HCT116 (cell line): Measurements from ENCODE around the gene SH2D6.

Source experiments
- CTCF ChIP-seq, 3 experiments: fragments of 200-600 bp in 1 of 3; sonication (generic) in 1 of 3; IDR thresholded peaks in 2 of 3; conservative IDR thresholded peaks in 1 of 3; 2 replicates each; pipeline ENCODE4 v1.5.1; 2012 to 2017; ENCODE audit warnings: low read depth in 2 of 3, low read length in 2 of 3, antibody characterized with exemption in 1 of 3, borderline replicate concordance in 1 of 3, control low read depth in 1 of 3, mild to moderate bottlenecking in 1 of 3, mixed read lengths in 1 of 3, mixed run types in 1 of 3, moderate library complexity in 1 of 3; ENCODE audit not compliant: insufficient read depth in 1 of 3
- EZH2 ChIP-seq: fragments of 200-600 bp; sonication (generic); IDR thresholded peaks from 2 replicates; pipeline ENCODE4 v1.6.1; 2017; ENCODE audit warnings: antibody characterized with exemption, mixed run types
- POLR2A ChIP-seq: IDR thresholded peaks from 2 replicates; pipeline ENCODE4 v1.7.0; 2011; ENCODE audit warnings: borderline replicate concordance; ENCODE audit not compliant: insufficient read depth, insufficient read length; ENCODE audit errors: extremely low read depth
- POLR2AphosphoS5 ChIP-seq: IDR thresholded peaks from 2 replicates; pipeline ENCODE4 v1.6.1; 2011; ENCODE audit warnings: mild to moderate bottlenecking, low read depth, low read length, moderate library complexity
- SIN3A ChIP-seq: IDR thresholded peaks from 2 replicates; pipeline ENCODE4 v1.6.1; 2012; ENCODE audit warnings: low read depth
- YY1 ChIP-seq: IDR thresholded peaks from 2 replicates; pipeline ENCODE4 v1.6.1; 2011; ENCODE audit warnings: low read length, low read depth, moderate library complexity, mild to moderate bottlenecking; ENCODE audit not compliant: insufficient replicate concordance; ENCODE audit errors: extremely low read depth
- ZNF274 ChIP-seq: fragments of 200-500 bp; sonication (Bioruptor generic); IDR thresholded peaks from 2 replicates; pipeline ENCODE4 v1.6.1; 2014; ENCODE audit warnings: mild to moderate bottlenecking, low read depth, low read length, inconsistent platforms

DNA sequence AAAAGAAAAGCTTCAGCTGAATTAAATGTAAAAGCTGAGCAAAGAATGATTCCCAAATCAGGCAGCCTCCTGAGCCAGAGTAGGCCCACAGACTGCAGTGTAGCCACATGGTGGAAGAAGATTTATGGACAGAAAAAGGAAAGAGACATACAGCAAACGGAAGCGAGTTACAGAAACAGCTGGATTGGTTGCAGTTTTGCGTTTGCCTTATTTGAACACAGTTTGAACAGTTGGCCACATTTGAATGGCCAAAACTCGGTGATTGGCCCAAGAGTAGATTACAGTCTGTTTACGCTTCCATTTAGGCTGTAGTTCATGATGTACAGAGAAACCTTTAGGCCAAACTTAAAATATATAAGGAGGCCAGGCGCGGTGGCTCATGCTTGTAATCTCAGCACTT, 35.1 kb downstream of the SH2D6 start:
- TF ChIP-seq CTCF (IDR thresholded peaks at IDR 0.05 in 2 of 3, conservative IDR thresholded peaks at IDR 0.05 in 1 of 3; ENCODE audit: borderline replicate concordance in 1 of 3, insufficient read depth in 1 of 3, low read depth in 2 of 3, low read length in 2 of 3) (no peak), SIN3A (no peak), POLR2A (no peak), YY1 (no peak), EZH2 (no peak), ZNF274 (no peak), POLR2AphosphoS5 (no peak)
